ENCODE data around the gene GCNA. TPM values are rescaled to one million over a fixed set of nuclear protein-coding genes. Genes with fewer than 3 reads are reported as not detected.
"Not testable (repeated sequence)": the region's sequence is repeated elsewhere in the genome, so short reads cannot be mapped to it uniquely, and the experiment has no call there.

GCNA gene
- total and polyA plus RNA-seq, 2 donors (not counting 1 experiment from before 2014, with no cell fraction given) = 0.74 to 2.3 TPM

- no peak for DNase-seq (ENCODE audit: low read depth in 2 of 2)
- no peaks in the 10 kb centered on the region for H3K4me1 ChIP-seq (ENCODE audit: control insufficient read depth, extremely low read depth, insufficient read depth, low read length)
- peaks cover 1% of the 10 kb centered on the region for H3K36me3 ChIP-seq (ENCODE audit: control insufficient read depth, insufficient read depth, low read length)
- no peaks in the 10 kb centered on the region for H3K79me2 ChIP-seq (ENCODE audit: control insufficient read depth, insufficient read depth, low read length)
- no peaks in the 10 kb centered on the region for H4K20me1 ChIP-seq (ENCODE audit: control insufficient read depth, extremely low read depth, insufficient read depth, low read length)
- H3K27me3 ChIP-seq (ENCODE audit: control insufficient read depth, insufficient read depth, low read length) = no peaks in the 10 kb centered on the region
- no peak overlapping the region for H3K4me2 ChIP-seq (ENCODE audit: extremely low read depth, insufficient read depth, low read length)
- no peak overlapping the region for H3K4me3 ChIP-seq (replicated peaks in 1 of 4; ENCODE audit: control extremely low read depth in 1 of 4, insufficient read depth in 1 of 4, low read depth in 3 of 4, low read length in 4 of 4)
- H3K9ac ChIP-seq (ENCODE audit: insufficient read depth, low read length) = no peak overlapping the region
- no peak overlapping the region for H2AFZ ChIP-seq (ENCODE audit: low read length)
- TF ChIP-seq EZH2 (IDR thresholded peaks at IDR 0.05; ENCODE audit: low read length, missing control alignments) = no peak
- TF ChIP-seq, protein P1, sequence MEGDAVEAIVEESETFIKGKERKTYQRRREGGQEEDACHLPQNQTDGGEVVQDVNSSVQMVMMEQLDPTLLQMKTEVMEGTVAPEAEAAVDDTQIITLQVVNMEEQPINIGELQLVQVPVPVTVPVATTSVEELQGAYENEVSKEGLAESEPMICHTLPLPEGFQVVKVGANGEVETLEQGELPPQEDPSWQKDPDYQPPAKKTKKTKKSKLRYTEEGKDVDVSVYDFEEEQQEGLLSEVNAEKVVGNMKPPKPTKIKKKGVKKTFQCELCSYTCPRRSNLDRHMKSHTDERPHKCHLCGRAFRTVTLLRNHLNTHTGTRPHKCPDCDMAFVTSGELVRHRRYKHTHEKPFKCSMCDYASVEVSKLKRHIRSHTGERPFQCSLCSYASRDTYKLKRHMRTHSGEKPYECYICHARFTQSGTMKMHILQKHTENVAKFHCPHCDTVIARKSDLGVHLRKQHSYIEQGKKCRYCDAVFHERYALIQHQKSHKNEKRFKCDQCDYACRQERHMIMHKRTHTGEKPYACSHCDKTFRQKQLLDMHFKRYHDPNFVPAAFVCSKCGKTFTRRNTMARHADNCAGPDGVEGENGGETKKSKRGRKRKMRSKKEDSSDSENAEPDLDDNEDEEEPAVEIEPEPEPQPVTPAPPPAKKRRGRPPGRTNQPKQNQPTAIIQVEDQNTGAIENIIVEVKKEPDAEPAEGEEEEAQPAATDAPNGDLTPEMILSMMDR (conservative IDR thresholded peaks at IDR 0.05 in 1 of 2, IDR thresholded peaks at IDR 0.05 in 1 of 2; ENCODE audit: low read depth in 1 of 2, low read length in 2 of 2) = no peak
- H3K9me3 ChIP-seq (ENCODE audit: control insufficient read depth, insufficient read depth, low read depth, low read length) = no peaks in the 10 kb centered on the region
- no peak overlapping the region for H3K27ac ChIP-seq (ENCODE audit: insufficient read depth, low read length)
These were observed 31.0 kb downstream of the GCNA start for GRCh38 chrX:71609095-71609750.

DNA sequence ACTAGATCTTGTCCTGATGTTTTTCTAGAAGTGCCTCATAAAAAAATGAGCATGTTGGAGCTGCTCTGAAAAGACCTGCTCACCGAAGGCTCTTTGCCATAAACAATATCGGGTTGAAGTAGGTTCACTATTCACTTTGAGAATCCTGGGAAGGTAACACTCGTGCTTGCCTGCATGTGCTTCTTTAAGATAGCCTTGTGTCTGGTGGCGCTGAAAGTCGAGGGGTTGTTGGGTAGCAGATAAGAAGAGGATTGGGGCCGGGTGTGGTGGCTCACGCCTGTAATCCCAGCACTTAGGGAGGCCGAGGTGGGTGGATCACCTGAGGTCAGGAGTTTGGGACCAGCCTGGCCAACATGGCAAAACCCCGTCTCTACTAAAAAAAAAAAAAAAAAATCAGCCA lies 33.5 kb downstream of the GCNA start:
- DNase-seq (ENCODE audit: low read depth in 2 of 2); H2AFZ ChIP-seq (ENCODE audit: low read length); H3K79me2 ChIP-seq (ENCODE audit: control insufficient read depth, insufficient read depth, low read length); H3K36me3 ChIP-seq (ENCODE audit: control insufficient read depth, insufficient read depth, low read length); H3K27me3 ChIP-seq (ENCODE audit: control insufficient read depth, insufficient read depth, low read length); H4K20me1 ChIP-seq (ENCODE audit: control insufficient read depth, extremely low read depth, insufficient read depth, low read length); H3K4me2 ChIP-seq (ENCODE audit: extremely low read depth, insufficient read depth, low read length); H3K9ac ChIP-seq (ENCODE audit: insufficient read depth, low read length); H3K4me1 ChIP-seq (ENCODE audit: control insufficient read depth, extremely low read depth, insufficient read depth, low read length); H3K9me3 ChIP-seq (ENCODE audit: control insufficient read depth, insufficient read depth, low read depth, low read length); H3K27ac ChIP-seq (ENCODE audit: insufficient read depth, low read length); H3K4me3 ChIP-seq (replicated peaks in 1 of 4; ENCODE audit: control extremely low read depth in 1 of 4, insufficient read depth in 1 of 4, low read depth in 3 of 4, low read length in 4 of 4): not testable (repeated sequence)

GRCh38 chrX:71612256-71612655 lies 34.0 kb downstream of the GCNA start:
- no peaks in the 10 kb centered on the region for H3K79me2 ChIP-seq (ENCODE audit: control insufficient read depth, insufficient read depth, low read length)
- H3K9ac ChIP-seq (ENCODE audit: insufficient read depth, low read length) = no peak overlapping the region
- no peaks in the 10 kb centered on the region for H3K9me3 ChIP-seq (ENCODE audit: control insufficient read depth, insufficient read depth, low read depth, low read length)
- no peaks in the 10 kb centered on the region for H3K4me1 ChIP-seq (ENCODE audit: control insufficient read depth, extremely low read depth, insufficient read depth, low read length)
- DNase-seq (ENCODE audit: low read depth in 2 of 2) = no peak
- TF ChIP-seq, protein P1 (conservative IDR thresholded peaks at IDR 0.05 in 1 of 2, IDR thresholded peaks at IDR 0.05 in 1 of 2; ENCODE audit: low read depth in 1 of 2, low read length in 2 of 2) = no peak
- no peak for TF ChIP-seq EZH2 (IDR thresholded peaks at IDR 0.05; ENCODE audit: low read length, missing control alignments)
- no peak overlapping the region for H3K27ac ChIP-seq (ENCODE audit: insufficient read depth, low read length)
- H3K4me2 ChIP-seq (ENCODE audit: extremely low read depth, insufficient read depth, low read length) = no peak overlapping the region
- H4K20me1 ChIP-seq (ENCODE audit: control insufficient read depth, extremely low read depth, insufficient read depth, low read length) = no peaks in the 10 kb centered on the region
- no peaks in the 10 kb centered on the region for H3K27me3 ChIP-seq (ENCODE audit: control insufficient read depth, insufficient read depth, low read length)
- H2AFZ ChIP-seq (ENCODE audit: low read length) = no peak overlapping the region
- no peaks in the 10 kb centered on the region for H3K36me3 ChIP-seq (ENCODE audit: control insufficient read depth, insufficient read depth, low read length)
- H3K4me3 ChIP-seq (replicated peaks in 1 of 4; ENCODE audit: control extremely low read depth in 1 of 4, insufficient read depth in 1 of 4, low read depth in 3 of 4, low read length in 4 of 4) = no peak overlapping the region
